ENCODE data around the gene CFAP107. TPM values are rescaled to one million over a fixed set of nuclear protein-coding genes. Genes with fewer than 3 reads are reported as not detected.

The CFAP107 gene
- polyA plus RNA-seq, 1 donor (not counting 4 experiments of a cell fraction or from before 2014, with no cell fraction given) = not detected

- FAIRE-seq = no peak
- H3K9ac ChIP-seq (ENCODE audit: control insufficient read depth, extremely low read depth, insufficient read depth, low read length) = no peak overlapping the region
- no peak overlapping the region for H2AFZ ChIP-seq (ENCODE audit: control insufficient read depth, low read length)
- no peak for DNase-seq (ENCODE audit: low read depth, low spot score)
- TF ChIP-seq EZH2 (IDR thresholded peaks at IDR 0.05; ENCODE audit: low read length) = no peak
- H3K36me3 ChIP-seq (ENCODE audit: control insufficient read depth in 2 of 2, extremely low read depth in 1 of 2, insufficient read depth in 2 of 2, low read length in 2 of 2) = no peaks in the 10 kb centered on the region
- H4K20me1 ChIP-seq (ENCODE audit: control insufficient read depth, extremely low read depth, insufficient read depth, low read length) = no peaks in the 10 kb centered on the region
- no peaks in the 10 kb centered on the region for H3K4me1 ChIP-seq (ENCODE audit: control insufficient read depth, extremely low read depth, insufficient read depth, low read length)
- no peak overlapping the region for H3K4me2 ChIP-seq (ENCODE audit: control insufficient read depth, extremely low read depth, insufficient read depth, low read depth, low read length)
- no peaks in the 10 kb centered on the region for H3K27me3 ChIP-seq (ENCODE audit: control insufficient read depth, extremely low read depth, insufficient read depth, low read length)
- no peaks in the 10 kb centered on the region for H3K79me2 ChIP-seq (ENCODE audit: control insufficient read depth, insufficient read depth, low read length)
- no peak overlapping the region for H3K4me3 ChIP-seq (ENCODE audit: control insufficient read depth in 2 of 3, extremely low read depth in 1 of 3, insufficient read depth in 2 of 3, low read depth in 1 of 3, low read length in 3 of 3)
- dilution Hi-C loops (cut with MboI; ENCODE audit: extremely low pct_ligation_motif_present, low sequenced_read_pairs) = no loop called here
- no peaks in the 10 kb centered on the region for H3K9me1 ChIP-seq (ENCODE audit: control insufficient read depth, extremely low read depth, insufficient read depth, low read length)
- H3K27ac ChIP-seq (ENCODE audit: control insufficient read depth, insufficient read depth, low read length) = no peak overlapping the region
- H3K9me3 ChIP-seq (ENCODE audit: control insufficient read depth, low read depth, low read length) = no peaks in the 10 kb centered on the region
These were observed 25.2 kb downstream of the CFAP107 start for GRCh38 chr1:12771186-12771585.

GRCh38 chr1:12772520-12772919 lies 26.5 kb downstream of the CFAP107 start:
- Histone ChIP-seq H3K4me3 (ENCODE audit: control insufficient read depth in 2 of 3, extremely low read depth in 1 of 3, insufficient read depth in 2 of 3, low read depth in 1 of 3, low read length in 3 of 3) (no peak overlapping the region), H3K79me2 (ENCODE audit: control insufficient read depth, insufficient read depth, low read length) (no peaks in the 10 kb centered on the region), H3K9me3 (ENCODE audit: control insufficient read depth, low read depth, low read length) (no peaks in the 10 kb centered on the region), H3K27me3 (ENCODE audit: control insufficient read depth, extremely low read depth, insufficient read depth, low read length) (no peaks in the 10 kb centered on the region), H3K27ac (ENCODE audit: control insufficient read depth, insufficient read depth, low read length) (no peak overlapping the region), H3K4me1 (ENCODE audit: control insufficient read depth, extremely low read depth, insufficient read depth, low read length) (no peaks in the 10 kb centered on the region), H3K4me2 (ENCODE audit: control insufficient read depth, extremely low read depth, insufficient read depth, low read depth, low read length) (no peak overlapping the region), H2AFZ (ENCODE audit: control insufficient read depth, low read length) (no peak overlapping the region), H3K9me1 (ENCODE audit: control insufficient read depth, extremely low read depth, insufficient read depth, low read length) (no peaks in the 10 kb centered on the region), H3K9ac (ENCODE audit: control insufficient read depth, extremely low read depth, insufficient read depth, low read length) (no peak overlapping the region), H3K36me3 (ENCODE audit: control insufficient read depth in 2 of 2, extremely low read depth in 1 of 2, insufficient read depth in 2 of 2, low read length in 2 of 2) (no peaks in the 10 kb centered on the region), H4K20me1 (ENCODE audit: control insufficient read depth, extremely low read depth, insufficient read depth, low read length) (no peaks in the 10 kb centered on the region)
- FAIRE-seq (no peak), DNase-seq (ENCODE audit: low read depth, low spot score) (no peak)
- TF ChIP-seq EZH2 (IDR thresholded peaks at IDR 0.05; ENCODE audit: low read length) = no peak
- no peak for TF ChIP-seq CTCF (optimal IDR thresholded peaks at IDR 0.05 in 1 of 3, IDR thresholded peaks at IDR 0.05 in 1 of 3, conservative IDR thresholded peaks at IDR 0.05 in 1 of 3; ENCODE audit: extremely low read depth in 1 of 3, insufficient read depth in 2 of 3, low read length in 3 of 3)
- dilution Hi-C loops (cut with MboI; ENCODE audit: extremely low pct_ligation_motif_present, low sequenced_read_pairs) = no loop called here

GRCh38 chr1:12773438-12773837 lies 27.4 kb downstream of the CFAP107 start, which contains the start of gene PRAMEF12:
TSS of gene PRAMEF12 (plus strand) at chr1:12773738. CDS start at chr1:12774868, 1,130 bp downstream.
- Histone ChIP-seq H3K79me2 (ENCODE audit: control insufficient read depth, insufficient read depth, low read length) (no peaks in the 10 kb centered on the region), H3K9ac (ENCODE audit: control insufficient read depth, extremely low read depth, insufficient read depth, low read length) (no peak within 1 kb of the TSS), H3K9me1 (ENCODE audit: control insufficient read depth, extremely low read depth, insufficient read depth, low read length) (no peaks in the 10 kb centered on the region), H3K36me3 (ENCODE audit: control insufficient read depth in 2 of 2, extremely low read depth in 1 of 2, insufficient read depth in 2 of 2, low read length in 2 of 2) (no peaks in the 10 kb centered on the region), H2AFZ (ENCODE audit: control insufficient read depth, low read length) (no peak within 1 kb of the TSS), H3K4me2 (ENCODE audit: control insufficient read depth, extremely low read depth, insufficient read depth, low read depth, low read length) (no peak within 1 kb of the TSS), H3K27me3 (ENCODE audit: control insufficient read depth, extremely low read depth, insufficient read depth, low read length) (no peaks in the 10 kb centered on the region), H3K4me3 (ENCODE audit: control insufficient read depth in 2 of 3, extremely low read depth in 1 of 3, insufficient read depth in 2 of 3, low read depth in 1 of 3, low read length in 3 of 3) (no peak within 1 kb of the TSS), H3K9me3 (ENCODE audit: control insufficient read depth, low read depth, low read length) (no peaks in the 10 kb centered on the region), H3K27ac (ENCODE audit: control insufficient read depth, insufficient read depth, low read length) (no peak within 1 kb of the TSS), H4K20me1 (ENCODE audit: control insufficient read depth, extremely low read depth, insufficient read depth, low read length) (no peaks in the 10 kb centered on the region), H3K4me1 (ENCODE audit: control insufficient read depth, extremely low read depth, insufficient read depth, low read length) (no peaks in the 10 kb centered on the region)
- DNase-seq (ENCODE audit: low read depth, low spot score) (no peak), FAIRE-seq (no peak)
- no peak for TF ChIP-seq CTCF (optimal IDR thresholded peaks at IDR 0.05 in 1 of 3, IDR thresholded peaks at IDR 0.05 in 1 of 3, conservative IDR thresholded peaks at IDR 0.05 in 1 of 3; ENCODE audit: extremely low read depth in 1 of 3, insufficient read depth in 2 of 3, low read length in 3 of 3)
- no peak for TF ChIP-seq EZH2 (IDR thresholded peaks at IDR 0.05; ENCODE audit: low read length)
- dilution Hi-C loops (cut with MboI; ENCODE audit: extremely low pct_ligation_motif_present, low sequenced_read_pairs) = no loop called here
